GM12865 (cell line): ENCODE results near the gene GABRG2.

Experiments
- DNase-seq: peaks from one replicate; pipeline ENCODE4 v3.0.0; 2010; ENCODE audit warnings: low read depth
- H3K4me3 ChIP-seq: 2 replicates; pipeline ENCODE4 v1.5.1; 2011; ENCODE audit warnings: mild to moderate bottlenecking, low read depth, low read length, control low read depth
- TF ChIP-seq, protein P1 (sequence below): IDR thresholded peaks from 2 replicates; pipeline ENCODE4 v1.5.1; 2011; ENCODE audit warnings: low read length, control low read depth, low read depth, inconsistent platforms; ENCODE audit not compliant: insufficient read depth; ENCODE audit errors: missing control alignments

The GABRG2 gene

DNA sequence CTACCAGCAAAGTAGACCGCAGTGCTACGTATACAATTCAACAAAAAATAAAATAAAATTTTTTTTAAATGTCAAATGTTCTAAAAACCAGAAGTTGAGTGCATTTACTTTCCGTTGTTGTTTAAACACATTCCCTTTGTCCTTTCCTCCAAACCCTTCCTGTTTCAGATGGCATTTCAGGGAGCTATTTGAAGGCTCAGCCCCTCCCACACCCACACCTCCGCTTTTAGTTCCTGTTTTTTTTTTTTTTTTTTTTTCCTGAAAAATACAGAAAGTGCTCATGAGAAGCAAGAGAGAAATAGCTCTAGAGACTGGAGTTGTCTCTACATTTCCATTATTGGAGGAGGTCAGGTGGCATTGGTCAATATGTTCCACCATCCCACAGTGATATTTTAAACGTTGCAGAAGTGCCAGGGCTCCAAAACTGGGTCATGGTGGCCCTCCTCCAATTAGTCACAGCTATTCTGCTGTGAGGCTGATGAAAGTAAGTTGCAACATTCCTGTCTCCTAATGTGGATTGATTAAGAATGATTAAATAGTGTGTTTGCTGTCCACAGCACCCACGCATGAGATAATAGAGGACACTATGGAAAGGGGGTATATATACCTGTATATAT lies 106.9 kb downstream of the GABRG2 start:
- TF ChIP-seq, protein P1, sequence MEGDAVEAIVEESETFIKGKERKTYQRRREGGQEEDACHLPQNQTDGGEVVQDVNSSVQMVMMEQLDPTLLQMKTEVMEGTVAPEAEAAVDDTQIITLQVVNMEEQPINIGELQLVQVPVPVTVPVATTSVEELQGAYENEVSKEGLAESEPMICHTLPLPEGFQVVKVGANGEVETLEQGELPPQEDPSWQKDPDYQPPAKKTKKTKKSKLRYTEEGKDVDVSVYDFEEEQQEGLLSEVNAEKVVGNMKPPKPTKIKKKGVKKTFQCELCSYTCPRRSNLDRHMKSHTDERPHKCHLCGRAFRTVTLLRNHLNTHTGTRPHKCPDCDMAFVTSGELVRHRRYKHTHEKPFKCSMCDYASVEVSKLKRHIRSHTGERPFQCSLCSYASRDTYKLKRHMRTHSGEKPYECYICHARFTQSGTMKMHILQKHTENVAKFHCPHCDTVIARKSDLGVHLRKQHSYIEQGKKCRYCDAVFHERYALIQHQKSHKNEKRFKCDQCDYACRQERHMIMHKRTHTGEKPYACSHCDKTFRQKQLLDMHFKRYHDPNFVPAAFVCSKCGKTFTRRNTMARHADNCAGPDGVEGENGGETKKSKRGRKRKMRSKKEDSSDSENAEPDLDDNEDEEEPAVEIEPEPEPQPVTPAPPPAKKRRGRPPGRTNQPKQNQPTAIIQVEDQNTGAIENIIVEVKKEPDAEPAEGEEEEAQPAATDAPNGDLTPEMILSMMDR: no peak

DNA sequence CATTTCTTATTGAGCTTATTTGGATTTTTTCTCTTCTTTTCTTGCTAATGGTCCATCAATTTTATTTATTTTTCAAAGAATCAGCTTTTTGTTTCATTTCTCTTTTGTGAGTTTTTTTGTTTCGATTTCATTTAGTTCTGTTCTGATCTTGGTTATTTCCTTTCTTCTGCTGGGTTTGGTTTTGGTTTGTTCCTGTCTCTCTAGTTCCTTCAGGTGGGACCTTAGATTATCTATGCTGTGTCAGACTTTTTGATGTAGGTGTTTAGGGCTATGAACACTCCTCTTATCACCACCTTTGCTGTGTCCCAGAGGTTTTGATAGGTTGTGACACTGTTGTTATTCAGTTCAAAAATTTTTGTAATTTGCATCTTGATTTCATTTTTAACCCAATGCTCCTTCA lies 119.8 kb downstream of the GABRG2 start:
- TF ChIP-seq, protein P1: no peak
- DNase-seq: peak; percentile 9
- no peak overlapping the region for H3K4me3 ChIP-seq

More for the DNA sequence above, 106.9 kb downstream of the GABRG2 start:
- no peak for DNase-seq
- no peak overlapping the region for H3K4me3 ChIP-seq

DNA sequence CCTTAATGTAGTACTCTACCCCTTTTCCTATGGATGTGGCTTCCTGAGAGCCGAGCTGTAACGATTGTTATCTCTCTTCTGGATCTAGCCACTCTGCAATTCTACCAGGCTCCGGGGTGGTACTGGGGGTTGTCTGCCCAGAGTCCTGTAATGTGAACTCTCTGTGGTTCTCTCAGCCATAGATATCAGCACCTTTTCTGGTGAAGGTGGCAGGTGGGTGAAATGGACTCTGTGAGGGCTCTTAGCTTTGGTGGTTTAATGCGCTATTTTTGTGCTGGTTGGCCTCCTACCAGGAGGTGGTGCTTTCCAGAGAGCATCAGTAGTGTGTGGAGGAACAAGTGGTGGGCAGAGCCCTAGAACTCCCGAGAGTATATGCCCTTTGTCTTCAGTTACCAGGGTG lies 122.1 kb downstream of the GABRG2 start:
- TF ChIP-seq, protein P1: no peak
- DNase-seq: no peak
- H3K4me3 ChIP-seq: no peak overlapping the region

DNA sequence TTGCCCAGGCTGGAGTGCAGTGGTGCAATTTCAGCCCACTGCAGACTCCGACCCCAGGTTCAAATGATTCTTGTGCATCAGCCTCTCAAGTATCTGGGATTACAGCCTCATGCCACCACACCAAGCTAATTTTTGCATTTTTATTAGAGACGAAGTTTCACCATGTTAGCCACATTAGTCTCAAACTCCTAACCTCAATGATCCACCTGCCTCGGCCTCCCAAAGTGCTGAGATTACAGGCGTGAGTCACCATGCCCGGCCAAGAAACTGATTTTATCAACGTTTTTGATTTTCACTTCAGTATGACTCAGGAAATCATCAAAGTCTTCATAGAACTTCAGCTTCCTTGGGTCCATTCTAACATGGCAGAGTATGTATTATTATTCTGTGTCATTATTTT lies 125.4 kb downstream of the GABRG2 start:
- TF ChIP-seq, protein P1: no peak
- DNase-seq: no peak
- no peak overlapping the region for H3K4me3 ChIP-seq

DNA sequence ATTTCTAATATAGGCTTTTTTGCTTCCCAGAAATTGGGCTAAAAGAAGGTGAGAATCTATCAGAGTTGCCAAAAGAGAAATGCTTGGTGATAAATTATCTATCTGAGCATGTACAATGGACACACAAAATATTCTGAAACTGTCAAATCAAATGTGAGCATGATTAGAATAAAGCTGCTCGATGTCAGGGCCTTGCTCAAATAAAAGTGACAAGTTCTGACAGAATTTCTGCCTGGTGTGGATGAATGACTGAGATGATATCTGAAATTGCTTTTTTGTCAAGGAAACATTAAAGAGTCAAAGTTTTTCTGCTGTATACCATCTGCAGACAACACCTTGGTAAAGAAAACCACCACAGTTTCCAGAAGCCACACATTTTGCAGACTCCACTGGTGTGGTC lies 128.8 kb downstream of the GABRG2 start:
- TF ChIP-seq, protein P1: no peak
- DNase-seq: no peak
- H3K4me3 ChIP-seq: no peak overlapping the region

DNA sequence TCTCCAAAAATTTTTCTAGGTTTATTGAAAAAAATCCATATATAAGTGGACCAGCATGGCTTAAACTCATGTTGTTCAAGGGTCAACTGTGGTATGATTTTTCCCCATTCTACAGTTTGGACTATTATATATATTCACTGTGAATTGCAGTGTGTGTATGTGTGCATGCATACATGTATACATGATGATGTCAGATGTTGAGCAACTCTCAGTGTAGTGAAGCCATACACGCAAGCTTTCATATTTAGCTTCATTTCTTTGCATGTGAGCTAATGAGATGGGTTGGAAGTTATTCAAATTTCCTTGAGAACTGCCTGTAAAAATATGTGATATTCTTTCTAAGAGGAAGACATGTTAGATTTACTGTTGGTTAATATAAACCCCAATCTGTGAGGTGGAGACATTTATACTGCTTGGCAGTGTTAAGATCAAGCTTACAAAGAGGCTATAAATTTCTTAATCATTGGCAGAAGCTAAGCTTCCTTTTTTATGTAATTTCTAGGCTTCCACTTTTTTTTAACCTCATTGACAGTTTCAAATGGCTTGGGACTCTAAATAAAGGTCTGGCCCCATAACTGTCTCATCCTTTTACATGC lies 134.8 kb downstream of the GABRG2 start:
- TF ChIP-seq, protein P1: no peak
- H3K4me3 ChIP-seq: no peak overlapping the region
- no peak for DNase-seq
